NCI-H2196 (cell line): ENCODE data around the gene SORCS2.
A peak's percentile ranks its signal among the peaks of the same experiment; 100 is the strongest.

ENCODE experiments used
- DNase-seq: peaks from one replicate; lab custom pipeline; 2025; ENCODE audit not compliant: unreplicated experiment; lab: John Stamatoyannopoulos, UW

Gene SORCS2

GRCh38 chr4:7753271-7753670 lies 560.9 kb downstream of the SORCS2 start:
- no peak for DNase-seq

- DNase-seq, result no peak
Measured at GRCh38 chr4:7753931-7754465, 561.7 kb downstream of the SORCS2 start.

GRCh38 chr4:7754565-7755262 lies 562.4 kb downstream of the SORCS2 start:
- no peak for DNase-seq

GRCh38 chr4:7755561-7755960 lies 563.2 kb downstream of the SORCS2 start:
- DNase-seq, result no peak

GRCh38 chr4:7756071-7756470 lies 563.7 kb downstream of the SORCS2 start:
- no peak for DNase-seq

DNA sequence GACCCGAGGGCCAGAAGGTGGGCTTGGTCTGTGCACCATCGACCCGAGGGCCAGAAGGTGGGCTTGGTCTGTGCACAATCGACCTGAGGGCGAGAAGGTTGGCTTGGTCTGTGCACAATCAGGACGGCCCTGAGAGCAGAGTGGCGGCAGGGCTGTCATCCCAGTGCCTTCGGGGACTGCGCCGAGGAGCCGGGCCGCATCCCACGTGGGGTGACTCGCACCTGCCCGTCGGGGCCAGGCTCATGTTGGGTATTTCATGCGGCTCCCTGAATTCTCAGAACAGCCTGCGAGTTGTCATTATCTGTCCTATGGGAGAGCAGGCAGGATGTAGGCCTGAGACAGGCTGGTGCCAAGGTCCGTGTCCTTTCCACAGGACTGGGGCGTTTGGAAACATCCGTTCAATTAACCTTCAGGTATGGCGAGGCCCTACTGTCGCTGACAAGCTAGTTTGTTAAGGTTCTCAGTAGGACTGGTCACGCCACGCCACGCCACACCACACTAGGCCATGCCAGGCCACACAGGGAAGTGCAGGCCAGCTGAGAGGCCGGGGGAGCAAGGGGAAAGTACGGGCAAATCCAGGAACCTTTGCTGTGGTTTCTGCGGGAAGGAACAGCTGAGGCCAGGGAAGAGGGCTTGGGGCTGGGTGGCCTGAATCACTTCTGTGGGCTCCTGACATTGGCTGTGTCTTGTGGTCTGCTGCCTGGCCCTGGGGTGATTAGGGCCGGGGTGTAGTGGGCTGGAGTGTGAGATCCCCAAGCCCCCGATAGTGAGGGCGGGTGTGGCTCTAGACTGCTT lies 564.4 kb downstream of the SORCS2 start:
- DNase-seq, result no peak

DNA sequence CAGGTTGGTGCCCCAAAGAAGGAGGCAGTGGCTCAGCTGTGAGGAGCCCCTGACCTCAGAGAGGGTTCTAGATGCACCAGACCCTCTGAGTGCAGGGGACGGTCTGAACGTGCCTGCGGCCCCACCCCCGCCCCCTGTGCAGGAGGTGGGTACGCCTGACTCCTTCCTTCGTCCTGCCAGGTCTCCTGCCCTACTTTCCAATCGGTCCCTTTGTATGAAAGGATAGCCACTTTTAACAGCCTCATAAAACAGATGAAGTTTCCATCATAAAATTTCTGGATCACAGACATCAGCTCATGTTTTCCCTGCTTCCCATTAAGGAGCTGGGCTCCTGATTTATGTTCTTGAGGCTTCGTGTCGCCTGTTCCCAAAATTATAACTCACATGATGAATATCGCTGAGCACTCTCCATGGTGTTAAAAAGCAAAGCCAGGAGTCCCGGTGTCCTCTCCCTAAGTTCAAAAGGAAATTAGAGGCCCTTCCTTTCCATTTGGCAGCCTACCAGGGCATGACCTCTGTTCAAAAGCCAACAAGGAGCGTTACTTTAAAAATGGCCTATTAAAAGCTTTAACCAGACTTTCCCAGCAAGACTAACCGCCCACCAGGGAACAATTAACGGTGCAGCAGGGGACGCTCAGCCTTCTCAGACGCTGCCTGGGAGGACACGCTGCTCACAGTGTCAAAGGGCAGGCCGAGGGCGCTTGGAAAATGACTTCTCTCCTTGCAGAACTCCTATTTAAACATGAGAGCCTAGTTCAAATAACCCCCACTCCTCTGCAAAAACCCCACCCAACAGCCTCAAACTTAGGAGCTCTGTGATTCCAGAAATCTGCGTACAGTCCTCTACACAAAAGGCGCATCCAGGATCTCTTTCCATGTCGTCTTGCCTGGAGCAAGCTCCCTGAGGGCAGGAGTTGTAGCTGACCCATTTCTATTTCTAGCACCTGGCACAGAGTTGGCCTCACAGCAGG lies 565.4 kb downstream of the SORCS2 start:
- no peak for DNase-seq

- DNase-seq, result no peak
Measured at GRCh38 chr4:7758476-7758875, 566.1 kb downstream of the SORCS2 start.

DNA sequence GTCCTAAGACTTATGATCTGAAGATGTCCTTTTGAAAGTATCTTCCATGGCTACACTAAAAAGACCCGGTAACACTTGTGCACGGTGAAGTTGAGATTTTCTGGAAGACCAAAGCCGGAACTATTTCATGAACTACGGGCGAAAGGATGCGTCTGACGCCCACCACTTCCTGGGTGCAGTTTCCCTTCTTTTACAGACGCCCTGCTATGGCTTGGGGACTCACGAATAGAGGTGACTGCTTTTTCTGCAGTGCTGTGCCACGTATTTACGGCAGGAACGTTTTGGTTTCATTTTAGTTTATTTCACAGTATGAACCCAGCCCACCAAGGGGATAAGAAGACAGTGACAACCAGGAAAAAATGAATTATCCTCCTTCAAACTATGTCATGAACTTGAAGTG lies 566.9 kb downstream of the SORCS2 start:
- no peak for DNase-seq

DNA sequence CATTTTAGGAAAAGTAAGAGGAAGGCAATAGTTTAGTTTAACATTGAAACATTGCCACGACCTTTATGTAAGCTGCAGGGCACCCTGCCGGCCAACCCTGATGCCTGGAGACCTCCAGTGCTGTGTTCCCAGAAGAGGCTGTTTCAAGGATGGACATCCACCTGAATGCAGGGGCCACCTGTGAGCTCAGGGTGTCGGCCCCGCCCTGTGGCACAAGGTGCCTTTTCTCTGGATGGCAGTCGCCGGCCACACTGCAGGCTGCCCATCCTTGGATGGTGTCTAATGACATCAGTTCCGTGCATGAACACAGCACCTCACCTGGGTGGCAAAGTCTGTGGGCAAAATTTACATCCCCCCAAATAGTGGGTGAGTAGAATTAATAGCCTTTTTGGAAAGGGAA lies 567.3 kb downstream of the SORCS2 start:
- DNase-seq, result no peak

DNA sequence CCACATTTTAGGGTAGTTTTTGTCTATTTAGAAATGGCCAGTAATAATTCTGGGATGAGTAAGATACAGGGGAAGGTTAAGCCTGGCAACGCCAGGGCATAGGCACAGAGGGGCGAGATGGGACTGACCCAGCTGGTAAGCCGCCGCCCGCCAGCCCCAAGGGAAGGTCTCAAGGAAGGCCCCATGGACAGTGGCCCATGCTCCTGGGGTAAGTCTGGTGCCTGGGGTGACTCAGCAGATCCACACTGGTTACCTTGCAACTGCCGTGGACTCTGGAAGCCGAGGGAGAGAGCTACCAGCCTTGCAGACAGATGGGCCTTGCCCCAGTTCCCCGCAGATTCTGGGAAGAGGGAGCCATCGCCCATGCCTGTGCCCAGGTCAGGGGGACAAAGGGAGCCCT lies 567.9 kb downstream of the SORCS2 start:
- no peak for DNase-seq

DNA sequence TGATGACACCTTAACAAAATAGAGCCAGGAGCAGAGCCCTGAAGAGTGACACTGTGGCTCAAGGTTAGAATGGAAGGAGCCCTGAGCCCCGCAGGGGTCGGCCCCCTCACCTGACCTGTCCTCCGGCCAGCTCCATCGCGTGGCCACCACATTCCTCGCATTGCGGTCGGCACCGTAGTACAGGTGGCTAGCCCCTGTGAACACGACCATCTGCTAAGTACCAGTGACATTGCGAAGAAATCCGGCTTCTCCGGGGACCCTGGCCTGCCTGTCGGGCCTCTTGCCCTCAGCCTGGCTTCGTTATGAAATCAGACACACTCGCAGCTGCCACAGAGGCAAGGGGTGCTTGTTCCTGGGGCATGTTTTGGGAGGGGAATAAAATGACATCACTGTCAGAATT lies 568.4 kb downstream of the SORCS2 start:
- no peak for DNase-seq

- no peak for DNase-seq
Measured at GRCh38 chr4:7761312-7761711, 569.0 kb downstream of the SORCS2 start.

DNA sequence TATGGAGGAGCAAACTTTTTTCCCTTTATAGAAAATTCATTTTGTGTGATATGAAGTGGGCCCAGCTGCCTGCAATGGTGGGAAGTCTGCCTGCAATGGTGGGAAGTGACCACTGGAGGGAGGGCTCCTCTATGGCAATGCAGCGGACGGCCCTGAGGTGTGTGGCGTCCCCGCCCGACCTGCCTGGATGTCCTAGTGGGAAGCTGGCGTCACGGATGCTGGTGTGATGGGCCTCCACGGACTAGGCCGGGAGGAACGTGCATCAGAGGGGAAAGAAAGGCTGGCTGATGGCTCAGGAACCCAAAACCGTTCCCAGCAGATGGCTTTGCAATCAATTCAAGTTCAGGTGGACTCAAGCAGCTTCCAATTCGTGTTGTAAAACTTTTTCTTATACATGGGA lies 569.4 kb downstream of the SORCS2 start:
- peak; percentile 28 for DNase-seq

GRCh38 chr4:7762376-7763030 lies 570.2 kb downstream of the SORCS2 start:
- DNase-seq, result no peak

DNA sequence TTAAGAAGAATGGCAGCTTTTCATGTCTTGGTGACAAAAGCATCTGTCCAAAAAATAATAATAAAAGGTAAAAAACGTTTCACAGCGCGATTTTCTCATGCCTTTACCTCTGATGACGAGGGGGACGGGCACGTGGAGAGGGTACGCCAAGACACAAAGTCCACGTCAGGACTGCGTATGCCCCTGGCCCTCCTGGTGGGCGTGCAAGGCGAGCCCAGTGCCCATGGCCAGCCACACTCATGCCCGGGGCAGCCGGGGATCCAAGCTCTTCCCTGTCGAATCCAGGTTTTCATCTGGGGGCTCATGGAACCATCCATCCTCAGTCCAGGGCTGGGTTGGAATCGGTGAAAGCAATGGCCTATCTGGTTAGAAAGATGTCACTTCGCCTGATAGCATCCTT lies 570.8 kb downstream of the SORCS2 start:
- no peak for DNase-seq

DNA sequence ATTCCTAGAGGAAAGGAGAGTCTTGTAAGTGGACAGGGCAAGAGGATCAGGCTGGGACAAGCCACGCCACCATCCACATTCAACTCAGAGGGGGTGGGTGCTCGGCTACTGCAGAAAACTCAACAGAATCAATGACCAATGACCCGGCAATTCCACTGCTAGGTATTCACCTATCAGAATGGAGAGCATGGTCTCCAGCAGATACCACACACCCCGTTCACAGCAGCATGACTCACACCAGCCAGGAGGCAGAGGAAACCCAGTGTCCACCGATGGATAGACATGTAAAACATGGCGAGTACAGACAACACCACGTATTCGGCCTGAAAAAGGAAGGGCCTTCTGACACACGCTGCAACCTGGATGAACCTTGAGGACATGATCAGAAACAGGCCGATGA lies 571.5 kb downstream of the SORCS2 start:
- no peak for DNase-seq

- no peak for DNase-seq
Measured at GRCh38 chr4:7764466-7764865, 572.1 kb downstream of the SORCS2 start.

- DNase-seq, result no peak
Measured at GRCh38 chr4:7765666-7766065, 573.3 kb downstream of the SORCS2 start.

- no peak for DNase-seq
Measured at GRCh38 chr4:7766086-7766485, 573.7 kb downstream of the SORCS2 start.
